ENCODE data around the gene MRPS22.
A peak's percentile ranks its signal among the peaks of the same experiment; 100 is the strongest.
"Not testable (repeated sequence)": the region's sequence is repeated elsewhere in the genome, so short reads cannot be mapped to it uniquely, and the experiment has no call there.

MRPS22 gene

DNA sequence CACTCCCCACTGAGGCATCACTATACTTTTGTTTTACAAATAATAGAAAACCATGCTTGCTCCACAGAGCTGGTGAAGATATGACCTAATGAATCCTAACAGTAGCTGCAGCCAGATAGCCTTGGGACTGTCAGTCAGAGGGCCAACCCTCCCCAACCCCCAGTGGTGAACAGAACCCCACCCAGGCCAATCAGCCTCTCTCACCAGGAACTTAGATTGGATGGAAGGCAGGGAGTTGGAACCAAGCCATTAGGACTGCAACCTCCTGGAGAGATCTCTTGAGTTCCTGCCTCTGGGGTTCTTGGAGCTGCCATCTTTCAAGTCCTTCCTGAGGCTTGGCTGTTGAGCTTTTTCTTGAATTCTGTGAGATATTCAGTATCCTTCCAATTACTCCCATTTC lies 3.0 kb upstream of the MRPS22 start:
- DNase-seq: no peak

DNA sequence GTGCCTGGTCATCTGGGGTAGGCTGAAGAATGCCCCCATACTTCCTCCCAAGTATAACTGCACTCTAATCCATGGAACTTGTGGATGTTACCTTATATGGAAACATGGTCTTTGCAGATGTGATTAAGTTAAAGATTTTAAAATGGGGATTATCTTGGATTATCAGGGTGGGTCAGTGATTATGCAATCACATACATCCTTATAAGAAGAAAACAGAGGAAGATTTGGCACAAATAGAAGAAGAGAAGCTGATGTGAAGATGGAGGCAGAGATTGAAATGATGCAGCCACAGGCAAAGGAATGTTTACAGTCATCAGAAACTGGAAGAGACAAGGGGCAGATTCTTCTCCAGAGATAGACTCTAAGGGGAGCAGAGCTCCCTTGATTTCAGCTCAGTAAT lies 1.8 kb upstream of the MRPS22 start:
- no peak for DNase-seq

DNA sequence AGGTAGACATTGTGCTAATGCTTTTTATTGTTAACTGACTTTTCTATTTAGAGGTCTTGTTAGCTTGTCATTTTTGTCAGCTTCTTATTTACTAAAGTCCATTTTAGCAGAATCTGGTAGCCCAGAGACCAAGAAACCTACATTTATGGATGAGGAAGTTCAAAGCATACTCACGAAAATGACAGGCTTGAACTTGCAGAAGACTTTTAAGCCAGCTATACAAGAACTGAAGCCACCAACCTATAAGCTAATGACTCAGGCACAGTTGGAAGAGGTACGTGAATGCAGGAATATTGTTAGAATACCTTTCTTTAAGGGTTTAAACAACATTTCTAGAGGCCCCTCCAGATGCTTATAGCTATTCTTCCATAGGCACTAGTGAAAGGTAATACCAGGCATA lies 3.0 kb downstream of the MRPS22 start:
- no peak for DNase-seq

- DNase-seq: no peak
Measured at GRCh38 chr3:139353920-139354556, 10.2 kb downstream of the MRPS22 start.

- no peak for DNase-seq
Measured at GRCh38 chr3:139354661-139355060, 10.8 kb downstream of the MRPS22 start.

- DNase-seq: no peak
Measured at GRCh38 chr3:139355476-139355875, 11.7 kb downstream of the MRPS22 start.

DNA sequence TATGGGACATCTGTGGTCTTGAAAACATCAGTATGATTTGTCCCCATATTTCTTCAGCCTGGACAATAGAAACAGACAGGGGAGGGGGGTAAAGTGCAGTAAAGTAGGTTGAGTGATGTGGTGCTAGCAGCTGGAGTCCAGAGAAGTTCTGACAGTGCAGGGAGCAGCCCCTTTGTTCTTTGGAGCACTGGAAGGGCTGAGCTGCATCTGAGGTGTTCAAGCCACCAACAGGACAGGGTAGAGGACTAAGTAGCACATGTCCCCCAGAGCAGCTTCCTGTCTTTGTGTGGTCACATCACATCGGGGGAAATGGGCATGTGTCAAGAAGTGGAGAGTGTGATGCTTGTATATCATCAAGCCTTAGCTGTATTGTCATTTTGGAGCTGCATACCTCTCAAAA lies 12.1 kb downstream of the MRPS22 start:
- no peak for DNase-seq

- no peak for DNase-seq
Measured at GRCh38 chr3:139357899-139358298, 14.1 kb downstream of the MRPS22 start.

- no peak for DNase-seq
Measured at GRCh38 chr3:139358841-139359562, 15.2 kb downstream of the MRPS22 start.

DNA sequence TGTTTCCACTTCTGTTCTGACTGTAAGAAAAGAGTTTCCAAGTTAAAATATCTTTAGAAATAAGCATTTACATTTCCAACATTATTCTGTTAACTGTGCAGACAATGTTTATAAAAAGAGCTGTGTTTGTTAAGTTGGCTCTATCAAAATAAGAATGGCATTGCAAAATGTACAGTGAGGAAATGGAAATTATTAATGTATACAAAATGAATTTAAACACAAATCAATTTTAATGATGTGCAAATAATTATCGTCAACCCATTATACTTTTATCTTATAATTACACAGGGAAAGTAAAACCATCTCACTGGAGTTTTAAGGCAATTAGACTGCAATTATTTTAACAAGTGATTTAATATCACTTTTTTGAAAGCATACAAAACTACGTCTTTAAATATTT lies 17.5 kb downstream of the MRPS22 start:
- DNase-seq: no peak

DNA sequence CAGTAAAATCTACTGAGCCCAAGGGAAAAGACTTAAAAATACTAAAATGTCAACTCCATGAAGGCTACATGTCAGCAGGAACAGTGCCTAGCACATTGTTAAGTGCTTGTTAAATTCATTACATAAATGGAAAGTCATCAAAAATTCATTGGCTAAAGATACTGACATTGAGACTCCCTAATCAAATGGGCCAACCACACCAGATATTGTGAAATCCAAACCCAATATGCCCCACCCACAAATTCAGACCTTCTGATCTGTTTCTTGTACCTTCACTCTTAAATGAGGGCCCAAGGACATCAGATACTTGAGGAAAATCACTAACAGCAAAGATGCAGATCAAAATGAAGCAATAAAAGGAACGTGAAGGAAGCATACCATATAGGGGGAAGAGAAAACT lies 20.7 kb downstream of the MRPS22 start:
- no peak for DNase-seq

DNA sequence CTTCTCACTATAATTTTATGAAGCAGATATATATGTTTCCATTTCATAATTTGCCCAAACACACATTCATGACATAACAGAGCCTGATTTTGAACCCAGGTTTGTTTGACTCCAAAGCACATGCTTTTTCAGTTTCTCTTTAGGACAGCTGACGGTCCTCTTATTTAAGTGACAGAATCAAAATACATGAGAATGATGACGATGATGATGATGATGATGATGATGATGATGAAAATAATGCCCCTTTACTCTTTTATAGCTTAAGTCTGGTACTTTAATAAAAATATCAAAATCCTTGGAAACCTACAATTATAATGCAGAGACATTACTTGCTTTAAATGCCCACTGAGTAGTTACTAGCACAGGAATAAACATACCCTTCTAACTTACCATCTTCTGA lies 30.3 kb downstream of the MRPS22 start:
- DNase-seq: no peak

GRCh38 chr3:139377378-139377777 lies 33.6 kb downstream of the MRPS22 start:
- no peak for DNase-seq

DNA sequence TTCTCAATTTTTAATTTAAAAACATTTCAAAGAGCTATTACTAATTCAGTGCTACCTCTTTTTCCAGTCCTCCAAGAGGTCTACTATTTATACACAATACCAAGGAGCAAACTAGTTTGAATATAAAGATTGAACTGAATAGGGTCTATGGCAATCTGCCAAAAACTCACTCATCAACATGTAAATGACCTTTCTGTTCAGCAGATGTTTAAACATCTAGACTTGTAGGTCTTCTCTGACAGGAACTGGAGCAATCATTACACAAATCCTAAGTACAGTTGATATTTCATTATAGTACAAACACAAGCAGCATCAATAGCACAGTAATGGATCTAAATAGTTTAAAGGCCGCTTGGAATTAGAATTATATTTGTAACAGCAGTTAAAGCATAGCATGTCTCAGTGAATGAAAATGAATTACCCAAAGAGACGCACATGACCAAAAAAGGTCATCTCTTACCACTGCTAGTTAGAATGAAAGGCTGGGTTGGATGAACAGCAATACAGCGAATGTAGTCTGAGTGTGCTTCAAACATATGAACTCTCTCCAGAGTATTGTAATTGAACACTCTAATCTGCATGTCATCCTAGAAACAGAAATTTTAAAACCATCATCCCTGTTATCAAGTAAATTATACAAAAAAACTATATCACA lies 34.9 kb downstream of the MRPS22 start:
- DNase-seq: no peak

DNA sequence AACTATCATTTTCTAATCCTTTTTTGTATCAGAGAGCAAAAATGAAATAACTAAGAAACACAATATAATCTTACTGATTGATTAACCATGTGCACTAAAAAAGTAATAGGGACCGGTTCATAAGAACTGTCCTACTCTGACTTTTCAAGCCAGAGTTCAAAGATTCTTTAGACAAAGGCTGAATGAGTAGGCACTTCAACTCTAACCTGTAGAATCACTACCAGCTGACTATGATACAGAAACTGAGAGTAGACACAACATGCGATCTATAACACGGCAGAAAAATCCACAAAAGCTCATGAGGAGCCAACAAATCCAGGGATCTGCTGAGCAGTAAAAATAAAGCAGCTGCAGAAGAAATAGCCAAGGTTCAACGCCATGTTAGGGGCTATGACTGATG lies 36.8 kb downstream of the MRPS22 start:
- DNase-seq: no peak

- not testable (repeated sequence) for DNase-seq
Measured at GRCh38 chr3:139382291-139382690, 38.5 kb downstream of the MRPS22 start.

GRCh38 chr3:139388077-139388476 lies 44.3 kb downstream of the MRPS22 start:
- no peak for DNase-seq

DNA sequence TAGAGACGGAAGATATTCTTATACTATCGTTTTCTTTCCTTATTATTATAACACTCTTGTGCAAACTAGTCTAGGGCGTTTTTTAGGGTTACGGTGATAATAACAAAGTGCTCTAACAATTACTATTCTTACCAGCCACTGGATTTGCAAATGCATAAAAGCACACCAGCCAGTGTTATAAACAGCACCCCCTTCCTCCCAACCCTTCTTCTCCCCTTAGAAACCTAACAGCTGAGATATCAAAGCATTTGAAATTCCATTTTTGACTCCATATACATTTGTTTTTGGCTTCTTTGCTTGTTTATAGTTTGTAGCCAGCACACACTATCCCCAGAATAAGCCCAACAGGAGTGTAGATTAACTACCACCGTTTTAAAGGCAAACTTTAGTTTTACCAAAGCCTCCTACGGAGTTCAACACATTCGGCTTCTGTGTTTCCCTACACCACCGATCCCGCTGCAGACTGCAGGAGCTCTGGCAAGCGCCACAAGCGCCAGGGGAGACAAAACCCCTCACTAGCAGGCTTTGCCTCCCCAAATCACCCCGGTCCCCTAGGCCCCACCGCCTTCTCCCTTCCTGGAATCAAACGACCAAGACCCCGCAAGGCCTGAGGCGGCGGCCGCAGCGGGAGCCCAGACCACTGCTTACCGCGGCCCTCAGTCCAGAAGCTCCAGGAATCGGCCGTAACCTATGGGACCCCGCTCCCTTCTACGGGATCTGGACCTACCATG lies 45.2 kb downstream of the MRPS22 start:
- no peak for DNase-seq

GRCh38 chr3:139389552-139390368 lies 45.9 kb downstream of the MRPS22 start, which contains the start of gene COPB2:
TSS of gene COPB2 (minus strand) at chr3:139389647. CDS start at chr3:139389550, 97 bp downstream.
- peak; percentile 90 for DNase-seq

DNA sequence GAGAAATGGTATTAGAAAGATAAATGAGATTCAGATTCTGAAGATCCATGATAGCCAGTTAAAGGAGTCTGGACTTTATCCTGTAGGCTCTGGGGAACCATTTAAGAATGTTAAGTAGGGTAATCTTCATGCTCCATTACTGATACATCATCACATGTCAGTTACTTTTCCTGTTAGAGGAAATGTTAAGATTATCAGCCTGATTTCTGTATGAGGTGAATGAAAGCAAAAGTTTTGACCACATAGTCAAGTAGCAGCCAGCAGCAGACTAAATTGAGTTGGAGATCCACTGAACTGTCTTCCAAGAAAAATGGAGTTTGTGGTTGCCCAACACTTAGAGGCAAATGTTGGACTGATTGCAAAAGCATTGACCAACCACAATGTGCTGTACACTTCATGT lies 50.3 kb downstream of the MRPS22 start:
- no peak for DNase-seq

DNA sequence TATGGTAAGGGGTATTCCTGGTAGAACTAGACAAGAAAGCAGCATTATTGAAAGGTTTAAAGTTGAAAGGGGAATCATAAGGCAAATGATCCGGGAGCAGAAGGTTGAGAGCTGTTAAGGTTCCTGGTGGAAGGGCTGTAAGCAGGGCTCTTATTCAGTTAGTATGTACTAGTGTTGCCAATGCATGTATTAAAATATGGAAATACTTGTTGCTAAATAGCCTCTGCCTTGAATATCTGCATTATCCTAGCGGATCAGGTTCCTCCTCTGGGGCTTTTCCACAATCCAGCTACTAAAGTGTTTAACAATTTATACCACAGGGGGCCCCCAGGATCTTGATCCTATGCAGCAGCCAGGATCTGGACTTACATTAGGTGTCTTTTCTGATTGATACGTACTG lies 52.9 kb downstream of the MRPS22 start:
- no peak for DNase-seq

DNA sequence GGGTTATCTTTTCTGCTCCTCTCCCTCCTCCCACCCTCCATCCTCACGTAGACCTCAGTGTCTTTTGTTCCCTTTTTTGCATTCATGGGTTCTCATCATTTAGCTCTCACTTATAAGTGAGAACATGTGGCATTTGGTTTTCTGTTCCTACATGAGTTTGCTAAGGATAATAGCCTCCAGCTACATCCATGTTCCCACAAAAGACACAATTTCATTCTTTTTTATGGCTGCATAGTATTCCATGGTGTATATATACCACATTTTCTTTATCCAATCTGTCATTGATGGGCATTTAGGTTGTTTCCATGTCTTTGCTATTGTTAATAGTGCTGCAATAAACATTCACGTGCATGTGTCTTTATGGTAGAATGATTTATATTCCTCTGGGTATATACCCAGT lies 57.3 kb downstream of the MRPS22 start:
- not testable (repeated sequence) for DNase-seq
